ENCODE measurements around the gene FBXL5.

- TF ChIP-seq CTCF (IDR thresholded peaks at IDR 0.05) (no peak), POLR2A (IDR thresholded peaks at IDR 0.05) (no peak)
Measured at GRCh38 chr4:15653420-15653819, 1.7 kb downstream of the FBXL5 start.

Data from Peyer's patch (tissue), 4 donors.